ENCODE data around the gene ZNF804A.
"Not testable (repeated sequence)": the region's sequence is repeated elsewhere in the genome, so short reads cannot be mapped to it uniquely, and the experiment has no call there.

ZNF804A gene

GRCh38 chr2:184814421-184814820 lies 216.1 kb downstream of the ZNF804A start:
- in situ Hi-C loops (cut with HindIII; ENCODE audit: low sequenced_read_pairs): no loop called here

DNA sequence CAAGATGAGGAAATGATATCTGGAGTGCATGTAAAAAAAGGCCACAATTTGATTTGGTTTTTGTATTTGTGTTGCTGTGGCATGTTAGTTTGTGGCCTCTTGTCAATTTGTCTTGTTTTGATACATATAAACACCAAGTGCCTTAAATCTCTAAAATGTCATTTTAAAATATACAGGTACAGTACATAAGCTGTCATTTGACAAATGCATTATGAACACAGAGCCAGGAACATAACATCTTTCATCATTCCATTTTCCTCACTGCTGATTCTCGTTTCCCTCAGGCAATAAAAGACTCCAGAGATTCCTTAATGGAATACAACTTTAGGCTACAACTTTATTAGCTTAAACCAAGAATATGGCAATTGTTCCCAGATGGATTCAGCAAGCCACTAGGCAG lies 217.5 kb downstream of the ZNF804A start:
- in situ Hi-C loops (cut with HindIII; ENCODE audit: low sequenced_read_pairs): no loop called here

DNA sequence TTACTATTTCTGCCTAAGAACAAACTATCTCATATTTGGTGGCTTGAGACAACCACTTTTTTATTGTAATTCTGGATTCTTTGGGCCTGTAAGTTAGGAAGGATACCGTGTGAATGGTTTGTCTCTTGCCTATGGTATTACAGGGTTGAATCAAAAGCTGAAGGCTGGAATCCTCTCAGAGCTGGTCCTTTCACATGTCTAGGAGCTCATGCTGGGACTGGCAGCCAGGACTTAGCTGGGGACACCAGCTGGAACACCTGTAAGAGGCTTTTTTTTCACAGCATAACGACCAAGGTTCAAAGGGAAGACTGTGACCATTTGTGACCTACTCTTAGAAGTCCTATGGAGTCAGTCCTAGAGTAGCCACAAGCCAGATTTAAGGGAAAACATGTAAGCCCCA lies 226.3 kb downstream of the ZNF804A start:
- in situ Hi-C loops (cut with HindIII; ENCODE audit: low sequenced_read_pairs): no loop called here

- in situ Hi-C loops (cut with HindIII; ENCODE audit: low sequenced_read_pairs): no loop called here
These were observed 232.2 kb downstream of the ZNF804A start for GRCh38 chr2:184830531-184830930.

- in situ Hi-C loops (cut with HindIII; ENCODE audit: low sequenced_read_pairs): no loop called here
These were observed 236.5 kb downstream of the ZNF804A start for GRCh38 chr2:184834699-184835397.

GRCh38 chr2:184835398-184835715 lies 237.0 kb downstream of the ZNF804A start:
- in situ Hi-C loops (cut with HindIII; ENCODE audit: low sequenced_read_pairs): no loop called here

GRCh38 chr2:184847331-184847730 lies 249.0 kb downstream of the ZNF804A start:
- in situ Hi-C loops (cut with HindIII; ENCODE audit: low sequenced_read_pairs): no loop called here

DNA sequence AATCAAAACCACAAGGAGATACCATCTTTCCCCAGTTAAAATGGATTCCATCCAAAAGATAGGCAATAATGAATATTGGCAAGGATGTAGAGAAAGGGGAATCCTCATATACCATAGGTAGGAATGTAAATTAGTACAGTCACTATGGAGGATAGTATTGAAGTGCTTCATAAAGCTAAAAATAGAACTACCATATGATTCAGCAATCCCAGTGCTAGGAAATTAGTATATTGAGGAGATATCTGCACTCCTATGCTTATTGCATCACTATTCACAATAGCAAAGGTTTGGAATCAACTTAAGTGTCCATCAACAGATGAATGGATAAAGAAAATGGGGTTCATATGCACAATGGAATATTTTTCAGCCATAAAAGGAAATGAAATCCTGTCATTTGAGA lies 251.2 kb downstream of the ZNF804A start:
- in situ Hi-C loops (cut with HindIII; ENCODE audit: low sequenced_read_pairs): no loop called here

DNA sequence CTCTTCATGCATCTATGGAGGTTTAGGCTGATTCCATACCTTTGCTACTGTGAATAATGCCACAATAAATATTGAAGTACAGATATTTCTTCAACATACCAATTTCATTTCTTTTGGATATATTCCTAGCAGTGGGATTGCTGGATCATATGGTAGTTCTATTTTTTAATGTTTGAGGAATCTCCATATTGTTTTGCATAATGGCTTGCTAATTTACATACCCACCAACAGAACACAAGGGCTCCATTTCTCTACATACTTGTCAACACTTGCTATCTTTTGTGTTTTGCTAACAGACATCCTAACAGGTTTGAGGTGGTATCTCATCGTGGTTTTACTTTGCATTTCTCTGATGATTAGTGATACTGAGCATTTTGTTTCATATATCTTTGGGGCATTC lies 253.2 kb downstream of the ZNF804A start:
- in situ Hi-C loops (cut with HindIII; ENCODE audit: low sequenced_read_pairs): no loop called here

GRCh38 chr2:184859187-184859586 lies 260.9 kb downstream of the ZNF804A start:
- in situ Hi-C loops (cut with HindIII; ENCODE audit: low sequenced_read_pairs): no loop called here

GRCh38 chr2:184860744-184861143 lies 262.4 kb downstream of the ZNF804A start:
- in situ Hi-C loops (cut with HindIII; ENCODE audit: low sequenced_read_pairs): no loop called here

- in situ Hi-C loops (cut with HindIII; ENCODE audit: low sequenced_read_pairs): no loop called here
These were observed 276.9 kb downstream of the ZNF804A start for GRCh38 chr2:184875212-184875611.

GRCh38 chr2:184875911-184876310 lies 277.6 kb downstream of the ZNF804A start:
- in situ Hi-C loops (cut with HindIII; ENCODE audit: low sequenced_read_pairs): no loop called here

- in situ Hi-C loops (cut with HindIII; ENCODE audit: low sequenced_read_pairs): no loop called here
These were observed 279.6 kb downstream of the ZNF804A start for GRCh38 chr2:184877909-184878308.

GRCh38 chr2:184879671-184880070 lies 281.3 kb downstream of the ZNF804A start:
- in situ Hi-C loops (cut with HindIII; ENCODE audit: low sequenced_read_pairs): no loop called here

- in situ Hi-C loops (cut with HindIII; ENCODE audit: low sequenced_read_pairs): not testable (repeated sequence)
These were observed 288.3 kb downstream of the ZNF804A start for GRCh38 chr2:184886585-184886984.

DNA sequence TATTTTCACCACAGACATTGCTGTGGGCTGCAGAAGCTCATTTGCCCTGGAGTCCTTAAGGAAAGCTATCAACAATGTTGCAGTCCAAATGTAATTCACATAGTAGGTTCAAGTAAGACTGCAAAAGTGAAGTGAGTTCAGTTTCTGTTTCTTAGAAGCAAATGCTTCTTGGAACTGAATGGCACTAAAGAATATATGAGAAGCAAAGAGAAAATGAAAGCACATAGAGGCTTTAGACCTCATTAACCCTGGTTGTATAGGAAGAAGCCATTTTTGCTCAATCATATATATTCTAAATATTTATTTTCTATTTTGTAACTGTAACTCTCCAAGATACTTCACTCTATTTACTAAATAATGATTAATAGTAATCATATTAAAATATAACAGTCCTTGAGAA lies 292.0 kb downstream of the ZNF804A start:
- in situ Hi-C loops (cut with HindIII; ENCODE audit: low sequenced_read_pairs): no loop called here

- in situ Hi-C loops (cut with HindIII; ENCODE audit: low sequenced_read_pairs): no loop called here
These were observed 306.7 kb downstream of the ZNF804A start for GRCh38 chr2:184904991-184905390.

- in situ Hi-C loops (cut with HindIII; ENCODE audit: low sequenced_read_pairs): no loop called here
These were observed 307.8 kb downstream of the ZNF804A start for GRCh38 chr2:184906160-184906559.

GRCh38 chr2:184906709-184907108 lies 308.4 kb downstream of the ZNF804A start:
- in situ Hi-C loops (cut with HindIII; ENCODE audit: low sequenced_read_pairs): no loop called here

GRCh38 chr2:184908966-184909365 lies 310.6 kb downstream of the ZNF804A start:
- in situ Hi-C loops (cut with HindIII; ENCODE audit: low sequenced_read_pairs): no loop called here

GRCh38 chr2:184920451-184920965 lies 322.2 kb downstream of the ZNF804A start:
- in situ Hi-C loops (cut with HindIII; ENCODE audit: low sequenced_read_pairs): no loop called here

DNA sequence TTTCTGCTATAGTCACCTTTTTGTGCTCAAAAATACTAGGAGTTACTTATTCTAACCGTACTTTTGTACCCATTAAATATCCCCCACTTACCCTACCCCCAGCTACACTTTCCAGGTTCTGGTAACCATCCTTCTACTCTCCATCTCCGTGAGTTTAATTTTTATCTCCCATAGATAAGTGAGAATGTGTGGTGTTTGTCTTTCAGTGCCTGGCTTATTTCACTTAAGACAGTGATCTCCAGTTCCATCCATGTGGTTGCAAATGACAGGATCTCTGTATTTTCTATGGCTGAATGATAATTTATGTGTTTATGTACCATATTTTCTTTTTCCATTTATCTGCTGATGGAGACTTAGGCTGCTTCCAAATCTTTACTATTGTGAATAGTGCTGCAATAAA lies 323.3 kb downstream of the ZNF804A start:
- in situ Hi-C loops (cut with HindIII; ENCODE audit: low sequenced_read_pairs): no loop called here

Data from DLD1 (cell line).